ENCODE measurements around the gene SCML2. TPM values are rescaled to one million over a fixed set of nuclear protein-coding genes. Genes with fewer than 3 reads are reported as not detected.

SCML2 gene
- total RNA-seq, 1 experiment from 2014 or later = 7.1 TPM

DNA sequence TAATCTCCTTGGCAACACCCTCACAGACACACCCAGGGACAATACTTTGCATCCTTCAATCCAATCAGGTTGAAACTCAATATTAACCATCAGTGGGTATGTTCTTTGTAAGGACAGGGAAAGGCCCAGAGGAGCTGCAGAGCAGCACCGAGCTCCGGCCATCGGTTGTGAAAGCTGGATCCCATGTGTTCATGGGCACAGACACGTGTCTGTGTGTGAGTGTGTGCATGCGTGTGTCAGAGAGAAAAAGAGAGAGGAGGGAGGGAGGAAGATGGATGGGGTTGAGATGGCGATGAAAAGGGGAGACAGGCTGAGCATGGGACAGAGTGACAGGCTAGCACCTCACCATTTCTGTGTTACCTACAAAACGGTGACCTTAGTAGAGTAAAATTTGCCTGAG, 127.0 kb downstream of the SCML2 start:
- Histone ChIP-seq H3K4me3 (ENCODE audit: low read depth in 2 of 2, low read length in 2 of 2) (no peak overlapping the region), H3K27ac (ENCODE audit: low read length) (no peak overlapping the region), H3K27me3 (ENCODE audit: control insufficient read depth, insufficient read depth, low read length) (no peaks in the 10 kb centered on the region), H3K9me3 (ENCODE audit: control insufficient read depth, insufficient read depth, low read depth, low read length) (no peaks in the 10 kb centered on the region), H3K36me3 (ENCODE audit: control insufficient read depth, insufficient read depth, low read length) (no peaks in the 10 kb centered on the region), H3K4me1 (ENCODE audit: control insufficient read depth, insufficient read depth, low read length) (no peaks in the 10 kb centered on the region)
- in situ Hi-C loops (cut with HindIII; ENCODE audit: low pct_unique_long_range_greater_than_20kb, low sequenced_read_pairs) (no loop called here), intact Hi-C loops (cut with micrococcal nuclease; ENCODE audit: unreplicated experiment) (no loop called here)
- DNase-seq (ENCODE audit: low read depth, low spot score) = no peak
- BruUV-seq (replicated peaks) = no TSS peak
- TF ChIP-seq, protein P1, sequence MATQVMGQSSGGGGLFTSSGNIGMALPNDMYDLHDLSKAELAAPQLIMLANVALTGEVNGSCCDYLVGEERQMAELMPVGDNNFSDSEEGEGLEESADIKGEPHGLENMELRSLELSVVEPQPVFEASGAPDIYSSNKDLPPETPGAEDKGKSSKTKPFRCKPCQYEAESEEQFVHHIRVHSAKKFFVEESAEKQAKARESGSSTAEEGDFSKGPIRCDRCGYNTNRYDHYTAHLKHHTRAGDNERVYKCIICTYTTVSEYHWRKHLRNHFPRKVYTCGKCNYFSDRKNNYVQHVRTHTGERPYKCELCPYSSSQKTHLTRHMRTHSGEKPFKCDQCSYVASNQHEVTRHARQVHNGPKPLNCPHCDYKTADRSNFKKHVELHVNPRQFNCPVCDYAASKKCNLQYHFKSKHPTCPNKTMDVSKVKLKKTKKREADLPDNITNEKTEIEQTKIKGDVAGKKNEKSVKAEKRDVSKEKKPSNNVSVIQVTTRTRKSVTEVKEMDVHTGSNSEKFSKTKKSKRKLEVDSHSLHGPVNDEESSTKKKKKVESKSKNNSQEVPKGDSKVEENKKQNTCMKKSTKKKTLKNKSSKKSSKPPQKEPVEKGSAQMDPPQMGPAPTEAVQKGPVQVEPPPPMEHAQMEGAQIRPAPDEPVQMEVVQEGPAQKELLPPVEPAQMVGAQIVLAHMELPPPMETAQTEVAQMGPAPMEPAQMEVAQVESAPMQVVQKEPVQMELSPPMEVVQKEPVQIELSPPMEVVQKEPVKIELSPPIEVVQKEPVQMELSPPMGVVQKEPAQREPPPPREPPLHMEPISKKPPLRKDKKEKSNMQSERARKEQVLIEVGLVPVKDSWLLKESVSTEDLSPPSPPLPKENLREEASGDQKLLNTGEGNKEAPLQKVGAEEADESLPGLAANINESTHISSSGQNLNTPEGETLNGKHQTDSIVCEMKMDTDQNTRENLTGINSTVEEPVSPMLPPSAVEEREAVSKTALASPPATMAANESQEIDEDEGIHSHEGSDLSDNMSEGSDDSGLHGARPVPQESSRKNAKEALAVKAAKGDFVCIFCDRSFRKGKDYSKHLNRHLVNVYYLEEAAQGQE (IDR thresholded peaks at IDR 0.05; ENCODE audit: insufficient read depth in 1 of 2, low read depth in 2 of 2, low read length in 1 of 2) = no peak
- no peak for TF ChIP-seq SIN3A (IDR thresholded peaks at IDR 0.05; ENCODE audit: borderline replicate concordance, insufficient read depth, low read depth, low read length)
- no peak for TF ChIP-seq TCF7L2 (IDR thresholded peaks at IDR 0.05; ENCODE audit: low read depth, low read length)
- no peak for TF ChIP-seq POLR2AphosphoS5 (IDR thresholded peaks at IDR 0.05; ENCODE audit: low read depth, low read length)
- TF ChIP-seq, protein P2, sequence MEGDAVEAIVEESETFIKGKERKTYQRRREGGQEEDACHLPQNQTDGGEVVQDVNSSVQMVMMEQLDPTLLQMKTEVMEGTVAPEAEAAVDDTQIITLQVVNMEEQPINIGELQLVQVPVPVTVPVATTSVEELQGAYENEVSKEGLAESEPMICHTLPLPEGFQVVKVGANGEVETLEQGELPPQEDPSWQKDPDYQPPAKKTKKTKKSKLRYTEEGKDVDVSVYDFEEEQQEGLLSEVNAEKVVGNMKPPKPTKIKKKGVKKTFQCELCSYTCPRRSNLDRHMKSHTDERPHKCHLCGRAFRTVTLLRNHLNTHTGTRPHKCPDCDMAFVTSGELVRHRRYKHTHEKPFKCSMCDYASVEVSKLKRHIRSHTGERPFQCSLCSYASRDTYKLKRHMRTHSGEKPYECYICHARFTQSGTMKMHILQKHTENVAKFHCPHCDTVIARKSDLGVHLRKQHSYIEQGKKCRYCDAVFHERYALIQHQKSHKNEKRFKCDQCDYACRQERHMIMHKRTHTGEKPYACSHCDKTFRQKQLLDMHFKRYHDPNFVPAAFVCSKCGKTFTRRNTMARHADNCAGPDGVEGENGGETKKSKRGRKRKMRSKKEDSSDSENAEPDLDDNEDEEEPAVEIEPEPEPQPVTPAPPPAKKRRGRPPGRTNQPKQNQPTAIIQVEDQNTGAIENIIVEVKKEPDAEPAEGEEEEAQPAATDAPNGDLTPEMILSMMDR (IDR thresholded peaks at IDR 0.05) = no peak
- no peak for ATAC-seq
- POLR2A ChIA-PET = no interaction called here
- CTCF ChIA-PET = no interaction called here

DNA sequence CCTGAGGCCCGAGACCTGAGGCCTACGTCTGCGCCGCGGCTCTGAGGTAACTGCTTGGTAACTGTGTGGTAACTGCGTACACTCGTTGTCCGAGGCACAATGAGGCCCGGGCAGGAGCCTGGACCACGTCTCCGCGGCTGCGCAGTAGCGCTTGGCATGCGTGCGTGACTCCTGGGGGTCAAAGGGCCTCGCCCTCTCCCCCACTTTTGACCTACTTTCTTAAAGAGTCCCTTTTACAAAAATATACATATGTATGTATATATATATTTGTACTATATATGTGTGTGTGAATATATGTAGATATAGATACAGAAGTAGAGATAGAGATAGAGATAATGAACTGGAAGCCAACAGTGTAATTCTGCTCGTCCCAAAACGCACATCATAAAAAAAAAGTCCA, 133.7 kb downstream of the SCML2 start, which contains the start of gene BEND2:
Gene BEND2, minus strand, starts transcription at position 101 of the 400 bp plus-strand sequence. CDS start 136 bp downstream, outside the sequence.
- DNase-seq (ENCODE audit: low read depth, low spot score) = no peak
- ChIA-PET POLR2A (no interaction called here), CTCF (no interaction called here)
- TF ChIP-seq SIN3A (IDR thresholded peaks at IDR 0.05; ENCODE audit: borderline replicate concordance, insufficient read depth, low read depth, low read length) = no peak
- TF ChIP-seq, protein P2 (IDR thresholded peaks at IDR 0.05) = no peak
- TF ChIP-seq POLR2AphosphoS5 (IDR thresholded peaks at IDR 0.05; ENCODE audit: low read depth, low read length) = no peak
- TF ChIP-seq TCF7L2 (IDR thresholded peaks at IDR 0.05; ENCODE audit: low read depth, low read length) = no peak
- TF ChIP-seq, protein P1 (IDR thresholded peaks at IDR 0.05; ENCODE audit: insufficient read depth in 1 of 2, low read depth in 2 of 2, low read length in 1 of 2) = no peak
- no peaks in the 10 kb centered on the region for H3K4me1 ChIP-seq (ENCODE audit: control insufficient read depth, insufficient read depth, low read length)
- BruUV-seq (replicated peaks) = no TSS peak
- no peak within 1 kb of the TSS for H3K4me3 ChIP-seq (ENCODE audit: low read depth in 2 of 2, low read length in 2 of 2)
- in situ Hi-C loops (cut with HindIII; ENCODE audit: low pct_unique_long_range_greater_than_20kb, low sequenced_read_pairs) (no loop called here), intact Hi-C loops (cut with micrococcal nuclease; ENCODE audit: unreplicated experiment) (no loop called here)
- H3K36me3 ChIP-seq (ENCODE audit: control insufficient read depth, insufficient read depth, low read length) = no peaks in the 10 kb centered on the region
- H3K27ac ChIP-seq (ENCODE audit: low read length) = no peak within 1 kb of the TSS
- no peak for ATAC-seq
- no peaks in the 10 kb centered on the region for H3K27me3 ChIP-seq (ENCODE audit: control insufficient read depth, insufficient read depth, low read length)
- no peaks in the 10 kb centered on the region for H3K9me3 ChIP-seq (ENCODE audit: control insufficient read depth, insufficient read depth, low read depth, low read length)

All from Panc1 (cell line).